Esophagus muscularis mucosa (tissue), 4 donors: ENCODE results near the gene LRFN3. TPM values are rescaled to one million over a fixed set of nuclear protein-coding genes. Genes with fewer than 3 reads are reported as not detected.

ENCODE experiments used
- DNase-seq: peaks from one replicate; pipeline ENCODE4 v3.0.0-alpha.2; 2017; ENCODE audit errors: extremely low spot score
- H3K27ac ChIP-seq, 4 donors: fragments of 200-600 bp; sonication (generic); replicated peaks in 1 of 4; 1 replicate in 3 of 4; 2 replicates in 1 of 4; pipeline ENCODE4 v1.5.1; 2016 to 2019; ENCODE audit warnings: mild to moderate bottlenecking in 1 of 4
- H3K27me3 ChIP-seq, 4 donors: fragments of 200-600 bp; sonication (generic); one replicate each; pipeline versions ENCODE4 v1.5.1 to v1.6.0; 2016 to 2019
- H3K36me3 ChIP-seq, 4 donors: fragments of 200-600 bp; sonication (generic); one replicate each; pipeline ENCODE4 v1.5.1; 2016 to 2019
- H3K4me1 ChIP-seq, 4 donors: fragments of 200-600 bp; sonication (generic); one replicate each; pipeline ENCODE4 v1.5.1; 2016 to 2019
- H3K4me3 ChIP-seq, 4 donors: fragments of 200-600 bp; sonication (generic); 1 replicate in 2 of 4; 2 replicates in 2 of 4; pipeline ENCODE4 v1.5.1; 2016 to 2019; ENCODE audit warnings: mild to moderate bottlenecking in 4 of 4, moderate library complexity in 1 of 4
- H3K9me3 ChIP-seq, 4 donors: fragments of 200-600 bp; sonication (generic); 1 replicate in 3 of 4; 2 replicates in 1 of 4; pipeline ENCODE4 v1.5.1; 2016 to 2019
- CTCF ChIP-seq, 3 experiments: fragments of 200-600 bp in 2 of 3; fragments of 450-650 bp in 1 of 3; sonication (generic) in 2 of 3; IDR thresholded peaks; one replicate each; pipeline ENCODE4 v1.5.1; 2017 to 2019; ENCODE audit warnings: antibody characterized with exemption in 3 of 3, mild to moderate bottlenecking in 2 of 3, moderate library complexity in 1 of 3
- EP300 ChIP-seq: sonication (generic); formaldehyde crosslinking; IDR thresholded peaks from one replicate; pipeline ENCODE4 v1.6.1; 2017; ENCODE audit warnings: antibody characterized with exemption
- POLR2A ChIP-seq: fragments of 450-650 bp; IDR thresholded peaks from one replicate; pipeline ENCODE4 v1.6.1; 2017; ENCODE audit warnings: antibody characterized with exemption, moderate library complexity, mild to moderate bottlenecking, low read depth
- POLR2AphosphoS5 ChIP-seq, 2 donors: sonication (generic); formaldehyde crosslinking; IDR thresholded peaks; one replicate each; pipeline ENCODE4 v1.6.1; 2017; ENCODE audit warnings: antibody characterized with exemption in 2 of 2
- WGBS: methylation state at CpG from one replicate; pipeline ENCODE4 v1.1.5; 2018; 5-methylcytosine and 5-hydroxymethylcytosine counted together
- intact Hi-C: fragments of 100-400 bp; cut with DNase I; formaldehyde crosslinking; loops from one replicate; pipeline ENCODE4 v1.15.1; 2023
- total RNA-seq, 4 donors: library from RNA; depleted of rRNA; stranded (reverse); fragments of >200 nt; gene quantifications; one replicate each; pipeline versions ENCODE4 v1.1.0 to v1.2.1, GENCODE V29; 2016

LRFN3 gene
- total RNA-seq, 4 donors from 2014 or later = 7.5 to 22.6 (median 15.3) TPM

- 82% methylated on average over 6 of the region's 6 CpGs for WGBS
- H3K4me3 ChIP-seq = no peak overlapping the region
- peaks cover 0 to 5% (median 0%) of the 10 kb centered on the region in 4 donors for H3K9me3 ChIP-seq
- no peak for TF ChIP-seq CTCF (IDR thresholded peaks at IDR 0.05)
- TF ChIP-seq POLR2AphosphoS5 (IDR thresholded peaks at IDR 0.05) = no peak
- no peak for TF ChIP-seq POLR2A
- no peak for TF ChIP-seq EP300
- no peaks in the 10 kb centered on the region for H3K4me1 ChIP-seq
- H3K27ac ChIP-seq = no peak overlapping the region
- peaks cover 0 to 7% (median 0%) of the 10 kb centered on the region in 4 donors for H3K27me3 ChIP-seq
- intact Hi-C loops = no loop called here
- no peaks in the 10 kb centered on the region for H3K36me3 ChIP-seq
- no peak for DNase-seq
Observed at GRCh38 chr19:35921012-35921411, 15.2 kb upstream of the LRFN3 start.

- 93% methylated on average over 3 of the region's 3 CpGs for WGBS
- intact Hi-C loops = loop anchor here (5.0 kb wide), 1 partner anchor 163 kb away; no protein-coding TSS in a partner anchor
Observed at GRCh38 chr19:35925501-35925900, 10.7 kb upstream of the LRFN3 start.

GRCh38 chr19:35928507-35928906 lies 7.7 kb upstream of the LRFN3 start:
- intact Hi-C loops = loop anchor here (5.0 kb wide), 1 partner anchor 166 kb away; no protein-coding TSS in a partner anchor
- Histone ChIP-seq H3K27ac (no peak overlapping the region), H3K4me1 (peaks cover 4 to 15% (median 11%) of the 10 kb centered on the region in 4 donors), H3K27me3 (peaks cover 0 to 7% (median 0%) of the 10 kb centered on the region in 4 donors), H3K36me3 (no peaks in the 10 kb centered on the region), H3K9me3 (peaks cover 0 to 5% (median 0%) of the 10 kb centered on the region in 4 donors), H3K4me3 (no peak overlapping the region)
- DNase-seq = no peak
- WGBS = 89% methylated on average over 5 of the region's 5 CpGs
- TF ChIP-seq POLR2AphosphoS5 (IDR thresholded peaks at IDR 0.05) (no peak), CTCF (IDR thresholded peaks at IDR 0.05) (no peak), POLR2A (no peak), EP300 (no peak)

More at GRCh38 chr19:35925501-35925900, 10.7 kb upstream of the LRFN3 start:
- peaks cover 0 to under 1% (median 0%) of the 10 kb centered on the region in 4 donors for H3K4me1 ChIP-seq
- no peak for DNase-seq
- H3K27ac ChIP-seq = no peak overlapping the region
- H3K9me3 ChIP-seq = peaks cover 0 to 5% (median 0%) of the 10 kb centered on the region in 4 donors
- H3K27me3 ChIP-seq = peaks cover 0 to 7% (median 0%) of the 10 kb centered on the region in 4 donors
- no peak overlapping the region for H3K4me3 ChIP-seq
- no peak for TF ChIP-seq EP300
- no peak for TF ChIP-seq POLR2AphosphoS5 (IDR thresholded peaks at IDR 0.05)
- TF ChIP-seq POLR2A = no peak
- TF ChIP-seq CTCF (IDR thresholded peaks at IDR 0.05) = no peak
- H3K36me3 ChIP-seq = no peaks in the 10 kb centered on the region

- Histone ChIP-seq H3K27me3 (peaks cover 0 to 7% (median 0%) of the 10 kb centered on the region in 4 donors), H3K4me3 (no peak overlapping the region), H3K4me1 (peaks cover 4 to 15% (median 11%) of the 10 kb centered on the region in 4 donors), H3K36me3 (no peaks in the 10 kb centered on the region), H3K27ac (peak overlapping the region in 1 of 4 donors; percentile 10), H3K9me3 (peaks cover 0 to 5% (median 0%) of the 10 kb centered on the region in 4 donors)
- 56% methylated on average over 2 of the region's 2 CpGs for WGBS
- DNase-seq = no peak
- intact Hi-C loops = loop anchor here (5.0 kb wide), 3 partner anchors 33 to 238 kb away; no protein-coding TSS in a partner anchor
- TF ChIP-seq CTCF (IDR thresholded peaks at IDR 0.05) = no peak
- TF ChIP-seq POLR2AphosphoS5 (IDR thresholded peaks at IDR 0.05) = no peak
- TF ChIP-seq POLR2A = no peak
- no peak for TF ChIP-seq EP300
Observed at GRCh38 chr19:35929876-35930275, 6.3 kb upstream of the LRFN3 start.
